Panc1 (cell line): ENCODE results near the gene TMC4.

ENCODE experiments used
- POLR2AphosphoS5 ChIP-seq: IDR thresholded peaks from 2 replicates; pipeline ENCODE4 v1.6.1; 2012; ENCODE audit warnings: mild to moderate bottlenecking, low read depth, low read length, moderate library complexity
- SIN3A ChIP-seq: IDR thresholded peaks from 2 replicates; pipeline ENCODE4 v1.6.1; 2012; ENCODE audit warnings: low read depth, mild to moderate bottlenecking, low read length, moderate library complexity, borderline replicate concordance; ENCODE audit not compliant: insufficient read depth
- TCF7L2 ChIP-seq: IDR thresholded peaks from 2 replicates; pipeline ENCODE4 v1.6.1; 2011; ENCODE audit warnings: mild to moderate bottlenecking, low read depth, low read length, inconsistent platforms
- TF ChIP-seq, protein P1 (sequence below): fragments of 450-650 bp; IDR thresholded peaks from 2 replicates; pipeline ENCODE4 v1.5.1; 2017; ENCODE audit warnings: mild to moderate bottlenecking

DNA sequence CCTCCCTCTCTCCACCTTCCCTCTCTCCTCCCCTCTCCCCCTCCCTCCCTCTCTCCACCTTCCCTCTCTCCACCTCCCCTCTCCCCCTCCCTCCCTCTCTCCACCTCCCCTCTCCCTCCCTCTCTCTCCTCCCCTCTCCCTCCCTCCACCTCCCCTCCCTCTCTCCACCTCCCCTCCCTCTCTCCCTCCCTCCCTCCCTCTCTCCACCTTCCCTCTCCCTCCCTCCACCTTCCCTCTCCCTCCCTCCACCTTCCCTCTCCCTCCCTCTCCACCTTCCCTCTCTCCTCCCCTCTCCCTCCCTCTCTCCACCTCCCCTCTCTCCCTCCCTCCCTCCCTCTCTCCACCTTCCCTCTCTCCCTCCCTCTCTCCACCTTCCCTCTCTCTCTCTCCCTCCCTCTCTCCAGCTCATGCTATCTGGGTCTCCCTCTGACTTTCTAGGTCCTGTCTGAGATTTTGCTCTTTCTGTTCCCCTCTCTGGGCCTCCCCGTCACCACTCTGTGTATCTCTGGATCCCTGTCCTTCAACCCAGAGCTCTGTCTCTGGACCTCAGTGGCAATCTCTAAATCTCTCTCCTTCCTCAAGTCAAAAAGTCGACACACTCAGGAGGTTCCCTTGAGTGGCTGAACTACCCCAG is 38.9 kb downstream of the TMC4 start:
- TF ChIP-seq, protein P1, sequence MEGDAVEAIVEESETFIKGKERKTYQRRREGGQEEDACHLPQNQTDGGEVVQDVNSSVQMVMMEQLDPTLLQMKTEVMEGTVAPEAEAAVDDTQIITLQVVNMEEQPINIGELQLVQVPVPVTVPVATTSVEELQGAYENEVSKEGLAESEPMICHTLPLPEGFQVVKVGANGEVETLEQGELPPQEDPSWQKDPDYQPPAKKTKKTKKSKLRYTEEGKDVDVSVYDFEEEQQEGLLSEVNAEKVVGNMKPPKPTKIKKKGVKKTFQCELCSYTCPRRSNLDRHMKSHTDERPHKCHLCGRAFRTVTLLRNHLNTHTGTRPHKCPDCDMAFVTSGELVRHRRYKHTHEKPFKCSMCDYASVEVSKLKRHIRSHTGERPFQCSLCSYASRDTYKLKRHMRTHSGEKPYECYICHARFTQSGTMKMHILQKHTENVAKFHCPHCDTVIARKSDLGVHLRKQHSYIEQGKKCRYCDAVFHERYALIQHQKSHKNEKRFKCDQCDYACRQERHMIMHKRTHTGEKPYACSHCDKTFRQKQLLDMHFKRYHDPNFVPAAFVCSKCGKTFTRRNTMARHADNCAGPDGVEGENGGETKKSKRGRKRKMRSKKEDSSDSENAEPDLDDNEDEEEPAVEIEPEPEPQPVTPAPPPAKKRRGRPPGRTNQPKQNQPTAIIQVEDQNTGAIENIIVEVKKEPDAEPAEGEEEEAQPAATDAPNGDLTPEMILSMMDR, result no peak
- TF ChIP-seq TCF7L2 (no peak), SIN3A (no peak), POLR2AphosphoS5 (no peak)
